GM12801 (cell line): Measurements from ENCODE around the gene SLC66A3.

Experiments
- CTCF ChIP-seq: IDR thresholded peaks from one replicate; pipeline ENCODE4 v1.5.1; 2011; ENCODE audit warnings: control low read depth; ENCODE audit not compliant: insufficient read length; ENCODE audit errors: extremely low read depth

Gene SLC66A3

GRCh38 chr2:11168488-11168887, 13.2 kb downstream of the SLC66A3 start:
- no peak for TF ChIP-seq CTCF

GRCh38 chr2:11169333-11169732, 14.1 kb downstream of the SLC66A3 start:
- TF ChIP-seq CTCF = no peak

GRCh38 chr2:11174222-11174621, 19.0 kb downstream of the SLC66A3 start:
- no peak for TF ChIP-seq CTCF

- TF ChIP-seq CTCF = no peak
Measured at GRCh38 chr2:11175293-11175795, 20.1 kb downstream of the SLC66A3 start.

GRCh38 chr2:11177871-11178690, 22.8 kb downstream of the SLC66A3 start:
- no peak for TF ChIP-seq CTCF

- no peak for TF ChIP-seq CTCF
Measured at GRCh38 chr2:11179196-11179595, 23.9 kb downstream of the SLC66A3 start.

- no peak for TF ChIP-seq CTCF
Measured at GRCh38 chr2:11179899-11180298, 24.6 kb downstream of the SLC66A3 start.
